Measurements from ENCODE around the gene PACS1.

Gene PACS1

DNA sequence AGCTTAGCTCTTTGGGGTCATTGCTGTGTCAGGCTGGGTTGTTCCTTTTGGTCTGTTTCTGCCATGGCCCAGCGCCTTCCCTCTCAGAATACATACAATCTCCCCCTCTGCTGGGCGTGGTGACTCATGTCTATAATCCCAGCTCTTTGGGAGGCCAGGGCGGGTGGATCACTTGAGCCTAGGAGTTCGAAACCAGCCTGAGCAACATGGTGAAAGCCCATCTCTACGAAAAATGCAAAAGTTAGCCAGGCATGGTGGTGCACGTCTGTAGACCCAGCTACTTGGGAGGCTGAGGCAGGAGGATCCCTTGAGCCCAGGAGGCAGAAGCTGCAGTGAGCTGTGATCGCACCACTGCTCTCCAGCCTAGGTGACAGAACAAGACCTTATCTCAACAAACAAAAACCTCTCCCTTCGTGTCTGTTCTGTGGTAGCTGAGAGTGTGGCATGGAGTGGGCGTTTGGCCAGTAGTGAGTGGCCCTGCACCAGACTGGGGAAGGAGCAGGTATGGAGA, 151.7 kb downstream of the PACS1 start:
- no peak overlapping the region for H3K4me3 ChIP-seq (ENCODE audit: low read depth, low read length)
- TF ChIP-seq CTCF (IDR thresholded peaks at IDR 0.05; ENCODE audit: control insufficient read depth, extremely low read depth, insufficient read depth), result no peak
- DNase-seq (ENCODE audit: low read depth), result no peak

- H3K4me3 ChIP-seq (ENCODE audit: low read depth, low read length), result no peak overlapping the region
- peak; percentile 100 for TF ChIP-seq CTCF (IDR thresholded peaks at IDR 0.05; ENCODE audit: control insufficient read depth, extremely low read depth, insufficient read depth)
- peak; percentile 81 for DNase-seq (ENCODE audit: low read depth)
These were observed 152.5 kb downstream of the PACS1 start for GRCh38 chr11:66222358-66223149.

DNA sequence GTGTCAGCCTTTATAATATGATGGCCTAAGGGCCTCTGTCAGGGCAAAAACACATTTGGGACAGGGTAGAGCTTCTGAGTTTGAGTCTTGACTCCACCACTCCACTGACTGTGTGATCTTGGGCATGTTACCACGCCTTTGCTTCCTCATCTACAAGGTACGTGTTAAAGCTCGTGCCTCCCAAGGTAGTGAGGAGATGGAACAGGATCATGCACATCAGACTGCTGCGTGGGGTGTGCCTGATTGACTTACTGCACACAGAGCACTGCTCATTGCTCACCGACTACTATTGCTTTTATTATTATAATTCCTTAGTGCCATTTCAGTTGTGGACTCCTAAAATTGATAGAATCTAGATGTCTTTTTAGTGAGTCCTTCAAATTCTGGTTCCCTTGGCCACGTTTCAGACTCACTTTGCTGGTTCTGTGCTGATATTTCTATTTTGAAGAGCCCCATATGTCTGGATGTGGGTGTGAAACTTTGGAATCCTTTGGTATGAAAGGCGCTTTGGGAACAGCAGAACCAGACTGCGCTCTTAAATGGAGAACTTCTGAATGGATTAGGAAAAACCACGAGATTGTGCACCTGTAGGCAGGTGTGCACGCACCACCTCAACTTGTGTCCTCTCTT, 154.3 kb downstream of the PACS1 start:
- no peak for TF ChIP-seq CTCF (IDR thresholded peaks at IDR 0.05; ENCODE audit: control insufficient read depth, extremely low read depth, insufficient read depth)
- H3K4me3 ChIP-seq (ENCODE audit: low read depth, low read length), result no peak overlapping the region

DNA sequence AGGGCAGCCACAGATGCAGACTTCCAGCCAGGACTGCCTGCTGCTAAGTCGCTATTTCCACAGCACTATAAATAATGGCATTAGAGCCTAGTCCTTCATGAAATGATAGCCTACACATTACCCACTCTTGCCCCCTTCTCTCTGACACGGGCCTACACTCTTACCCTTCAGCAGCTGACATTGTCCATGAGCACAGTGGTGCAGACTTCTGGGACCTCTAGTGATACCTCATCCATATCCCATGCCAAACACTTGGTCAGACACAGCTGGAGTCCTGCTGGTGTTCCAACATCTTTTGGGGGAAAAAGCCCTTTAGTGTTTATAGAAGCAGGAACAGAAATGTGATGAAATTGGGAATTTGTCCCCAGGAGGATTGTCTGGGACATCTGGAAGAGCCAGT, 155.0 kb downstream of the PACS1 start:
- no peak for DNase-seq (ENCODE audit: low read depth)
- TF ChIP-seq CTCF (IDR thresholded peaks at IDR 0.05; ENCODE audit: control insufficient read depth, extremely low read depth, insufficient read depth), result no peak
- H3K4me3 ChIP-seq (ENCODE audit: low read depth, low read length), result no peak overlapping the region

More for the DNA sequence above, 154.3 kb downstream of the PACS1 start:
- DNase-seq (ENCODE audit: low read depth), result no peak

DNA sequence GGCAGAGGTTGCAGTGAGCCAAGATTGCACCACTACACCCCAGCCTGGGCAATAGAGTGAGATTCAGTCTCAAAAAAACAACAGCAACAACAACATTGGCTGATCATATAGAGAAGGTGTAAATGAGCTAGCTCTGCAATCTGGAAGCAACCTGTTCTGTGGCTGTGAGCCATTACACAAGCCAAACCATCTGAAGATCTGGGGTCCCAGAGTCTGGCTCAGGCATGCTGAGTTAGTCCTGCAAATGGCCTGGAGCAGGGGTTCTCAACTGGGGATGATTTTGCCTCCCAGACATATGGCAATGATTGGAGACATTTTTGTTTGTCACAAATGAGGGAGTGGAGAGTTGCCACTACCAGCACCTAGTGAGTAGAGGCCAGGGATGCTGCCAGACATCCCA, 156.0 kb downstream of the PACS1 start:
- TF ChIP-seq CTCF (IDR thresholded peaks at IDR 0.05; ENCODE audit: control insufficient read depth, extremely low read depth, insufficient read depth), result no peak

DNA sequence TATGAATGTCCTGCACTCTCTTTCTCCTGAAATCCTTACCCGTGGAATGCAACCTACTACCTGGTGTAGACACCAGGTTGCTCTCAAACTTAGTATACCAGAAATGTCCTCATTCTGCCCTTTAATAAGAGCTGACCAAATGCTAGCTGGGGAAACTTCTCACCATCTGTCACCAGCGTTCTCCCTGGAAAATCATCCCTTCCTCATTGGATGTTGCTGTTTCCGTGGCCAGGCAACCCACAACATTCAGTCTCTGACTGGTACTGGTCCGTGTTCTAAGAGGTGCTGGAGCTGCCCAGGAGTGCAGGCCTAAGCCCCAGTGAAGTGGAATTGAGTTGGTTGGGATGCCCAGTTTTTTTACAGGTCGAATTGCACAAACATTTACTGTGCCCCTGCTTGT, 157.6 kb downstream of the PACS1 start:
- no peak for DNase-seq (ENCODE audit: low read depth)
- H3K4me3 ChIP-seq (ENCODE audit: low read depth, low read length), result no peak overlapping the region
- no peak for TF ChIP-seq CTCF (IDR thresholded peaks at IDR 0.05; ENCODE audit: control insufficient read depth, extremely low read depth, insufficient read depth)

More for the DNA sequence above, 156.0 kb downstream of the PACS1 start:
- no peak for DNase-seq (ENCODE audit: low read depth)
- no peak overlapping the region for H3K4me3 ChIP-seq (ENCODE audit: low read depth, low read length)

All from LNCaP clone FGC (cell line).